ENCODE measurements around the gene FRS2.

The FRS2 gene

GRCh38 chr12:69502345-69503081 lies 32.3 kb downstream of the FRS2 start:
- no peak for DNase-seq (ENCODE audit: low spot score)

GRCh38 chr12:69508091-69508490 lies 37.9 kb downstream of the FRS2 start:
- peak; percentile 28 for DNase-seq (ENCODE audit: low spot score)

- DNase-seq (ENCODE audit: low spot score): no peak
Observed at GRCh38 chr12:69508621-69509020, 38.4 kb downstream of the FRS2 start.

DNA sequence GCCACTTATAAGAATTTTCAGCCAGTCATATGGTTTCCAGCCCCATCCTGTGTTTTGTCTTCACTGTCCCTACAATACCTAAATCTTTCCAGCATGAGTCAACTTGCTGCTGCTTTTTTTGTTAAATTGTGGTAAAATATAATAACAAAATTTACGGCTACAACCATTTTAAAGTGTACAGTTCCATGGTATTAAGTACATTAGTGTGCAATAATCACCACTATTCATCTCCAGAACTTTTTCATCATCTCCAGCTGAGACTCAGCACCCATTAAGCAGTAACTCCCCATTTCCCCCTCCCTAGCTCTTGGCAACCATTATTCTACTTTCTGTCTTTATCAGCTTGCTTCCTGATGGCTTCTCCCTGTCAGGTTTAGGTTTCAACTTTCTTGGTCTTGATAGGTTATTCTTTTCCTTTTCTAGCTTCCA lies 39.1 kb downstream of the FRS2 start:
- no peak for DNase-seq (ENCODE audit: low spot score)

DNA sequence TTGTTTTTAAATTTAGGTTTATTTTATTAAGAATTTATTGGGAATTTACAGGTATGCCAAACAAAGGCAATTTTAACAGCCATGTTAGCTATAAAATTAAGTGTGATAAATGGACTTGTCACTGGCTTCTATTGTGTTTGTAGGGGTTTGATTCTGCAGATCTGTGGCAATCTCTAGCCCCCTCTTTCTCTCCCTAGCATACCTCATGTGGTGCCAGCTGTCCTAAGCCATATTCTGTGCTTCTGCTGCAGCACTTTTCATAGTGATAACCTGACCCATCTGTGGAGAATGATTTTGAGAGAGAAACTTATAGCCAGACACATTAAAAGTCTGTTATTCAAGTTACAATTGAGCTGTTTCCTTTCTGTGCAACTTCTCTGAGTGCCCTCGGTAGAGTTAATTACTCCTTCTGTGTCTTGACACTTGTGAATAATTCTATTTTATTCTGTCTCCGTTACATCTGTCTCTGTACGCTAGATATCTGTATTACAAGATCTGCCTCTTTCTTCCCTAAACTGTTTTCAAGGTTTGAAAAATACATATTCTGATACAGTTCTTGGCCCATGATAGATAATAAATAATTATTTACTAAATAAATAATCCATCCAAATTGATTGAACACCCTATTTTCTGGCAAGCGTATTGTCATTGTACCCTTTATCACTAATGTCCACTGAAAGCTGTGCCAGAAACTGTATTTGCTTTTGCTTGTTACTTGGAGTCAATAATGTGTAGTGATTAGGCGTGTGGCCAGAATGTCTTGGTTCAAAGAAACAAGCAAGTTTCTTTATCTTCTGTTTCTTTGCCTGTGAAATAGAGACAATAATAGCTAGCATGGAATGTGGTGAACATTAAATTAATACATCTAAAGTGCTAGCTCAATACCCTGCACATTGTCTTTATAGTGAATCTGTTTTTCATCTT lies 40.0 kb downstream of the FRS2 start:
- no peak for DNase-seq (ENCODE audit: low spot score)

GRCh38 chr12:69511016-69511415 lies 40.8 kb downstream of the FRS2 start:
- DNase-seq (ENCODE audit: low spot score): no peak

- no peak for DNase-seq (ENCODE audit: low spot score)
Observed at GRCh38 chr12:69511469-69512267, 41.5 kb downstream of the FRS2 start.

GRCh38 chr12:69512820-69513219 lies 42.6 kb downstream of the FRS2 start:
- DNase-seq (ENCODE audit: low spot score): no peak

DNA sequence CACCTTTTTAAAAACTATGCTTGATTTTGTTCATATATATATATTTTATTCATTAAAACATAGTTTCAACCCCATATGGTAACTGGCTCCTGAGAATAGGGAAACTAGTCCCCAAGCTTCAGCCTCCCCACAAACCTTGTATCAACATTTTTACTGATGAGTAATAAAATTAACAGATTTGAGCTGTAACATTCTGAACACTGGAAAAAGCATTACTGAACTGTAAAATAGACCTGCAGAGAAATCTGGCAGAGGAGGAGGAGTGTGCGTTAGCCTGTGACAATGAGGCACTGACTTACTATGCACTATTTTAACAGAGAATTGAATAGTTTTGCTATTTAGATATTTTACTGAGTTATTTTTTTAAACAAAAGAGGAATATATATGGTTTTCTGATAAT lies 43.1 kb downstream of the FRS2 start:
- DNase-seq (ENCODE audit: low spot score): no peak

GRCh38 chr12:69514111-69514510 lies 43.9 kb downstream of the FRS2 start:
- no peak for DNase-seq (ENCODE audit: low spot score)

GRCh38 chr12:69514845-69515244 lies 44.7 kb downstream of the FRS2 start:
- no peak for DNase-seq (ENCODE audit: low spot score)

GRCh38 chr12:69515394-69515930 lies 45.3 kb downstream of the FRS2 start:
- DNase-seq (ENCODE audit: low spot score): no peak

GRCh38 chr12:69516950-69517349 lies 46.8 kb downstream of the FRS2 start:
- no peak for DNase-seq (ENCODE audit: low spot score)

GRCh38 chr12:69517406-69517805 lies 47.2 kb downstream of the FRS2 start:
- no peak for DNase-seq (ENCODE audit: low spot score)

- no peak for DNase-seq (ENCODE audit: low spot score)
Observed at GRCh38 chr12:69519871-69520270, 49.7 kb downstream of the FRS2 start.

DNA sequence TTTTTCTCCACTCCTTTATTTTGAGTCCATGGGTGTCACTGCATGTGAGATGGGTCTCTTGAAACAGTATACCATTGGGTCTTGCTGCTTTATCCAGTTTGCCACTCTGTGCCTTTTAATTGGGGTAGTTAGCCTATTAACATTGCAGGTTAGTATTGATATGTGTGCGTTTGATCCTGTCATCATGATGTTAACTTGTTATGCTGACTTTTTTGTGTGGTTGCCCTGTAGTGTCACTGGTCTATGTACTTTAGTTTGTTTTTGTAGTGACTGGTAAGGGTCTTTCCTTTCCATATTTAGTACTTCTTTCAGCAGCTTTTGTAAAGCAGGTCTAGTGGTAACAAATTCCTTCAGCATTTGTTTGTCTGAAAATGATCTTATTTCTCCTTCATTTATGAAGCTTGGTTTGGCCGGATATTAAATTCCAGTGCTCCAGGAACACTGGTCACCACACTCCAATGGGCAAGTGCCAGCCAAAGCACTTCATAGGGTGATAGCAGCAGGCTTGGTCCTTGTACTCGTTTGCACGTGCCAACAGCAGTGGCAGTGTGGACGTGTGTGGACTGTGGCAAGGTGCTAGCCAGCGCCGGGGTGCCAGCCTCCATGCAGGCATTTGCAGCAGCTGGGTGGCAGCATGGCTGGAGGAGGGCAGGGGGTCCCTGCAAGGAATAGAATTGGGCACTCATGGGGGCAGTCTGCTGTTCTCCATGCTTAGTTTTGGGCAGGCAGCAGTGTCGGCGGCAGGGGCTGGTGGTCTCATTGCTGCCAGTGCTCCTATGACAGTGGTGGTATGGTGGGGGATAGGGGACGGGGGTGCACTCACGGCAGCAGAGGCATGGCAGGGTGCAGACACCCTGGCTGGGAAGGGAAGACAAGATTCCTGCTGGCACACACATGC lies 53.5 kb downstream of the FRS2 start:
- DNase-seq (ENCODE audit: low spot score): no peak

- no peak for DNase-seq (ENCODE audit: low spot score)
Observed at GRCh38 chr12:69524331-69524630, 54.1 kb downstream of the FRS2 start.

DNA sequence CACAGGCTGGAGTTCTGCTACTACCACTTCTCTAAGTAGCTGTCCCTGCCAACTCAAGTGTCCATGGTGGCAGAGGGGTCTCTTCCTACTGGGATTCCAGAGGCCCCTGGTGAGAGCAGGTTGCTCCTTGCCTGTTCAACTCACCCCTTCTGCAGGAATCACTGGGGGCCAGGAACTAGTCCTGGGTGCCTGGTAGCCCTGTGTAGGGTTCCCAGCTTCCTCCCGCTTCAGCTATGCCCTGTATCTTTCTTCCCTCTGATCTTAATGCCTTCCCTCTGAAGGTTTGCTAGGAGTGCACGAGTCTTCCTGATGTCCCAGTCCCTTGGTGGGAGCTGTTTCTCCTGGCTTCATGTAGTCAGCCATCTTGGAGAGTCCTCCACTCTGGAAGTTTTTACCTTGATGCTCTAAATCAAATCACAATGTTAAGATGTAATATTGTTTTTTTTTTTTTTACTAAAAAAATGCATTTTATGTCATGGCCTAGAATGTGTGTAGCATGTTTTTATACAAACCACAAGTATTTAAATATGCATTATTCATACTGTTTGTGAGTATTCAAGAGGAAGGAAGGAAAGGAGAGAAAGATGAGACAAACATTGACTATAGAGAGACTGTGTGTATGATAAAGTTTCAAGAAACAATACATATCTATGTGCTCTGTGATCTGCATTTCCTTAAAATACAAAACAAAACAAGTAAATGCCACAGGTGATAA lies 54.7 kb downstream of the FRS2 start:
- DNase-seq (ENCODE audit: low spot score): no peak

GRCh38 chr12:69527506-69528272 lies 57.5 kb downstream of the FRS2 start:
- no peak for DNase-seq (ENCODE audit: low spot score)

DNA sequence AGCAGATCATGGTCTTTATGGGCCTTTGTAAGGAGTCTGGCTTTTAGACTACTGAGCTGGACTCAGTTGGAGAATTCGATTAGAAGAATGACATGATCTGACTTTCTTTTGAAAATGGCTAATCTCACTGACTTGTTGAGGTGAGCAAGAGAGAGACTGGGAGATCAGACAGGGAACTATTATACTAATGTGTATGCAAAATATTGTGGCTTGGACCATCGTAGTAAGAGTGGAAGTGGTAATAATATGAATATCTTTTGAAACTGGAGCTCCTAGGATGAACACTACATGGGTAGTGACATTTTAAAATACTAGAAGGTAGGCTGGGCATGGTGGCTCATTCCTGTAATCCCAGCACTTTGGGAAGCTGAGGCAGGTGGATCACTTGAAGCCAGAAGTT lies 58.8 kb downstream of the FRS2 start:
- DNase-seq (ENCODE audit: low spot score): no peak
